Left colon (tissue), 2 donors: ENCODE results near the gene CCDC50. TPM values are rescaled to one million over a fixed set of nuclear protein-coding genes. Genes with fewer than 3 reads are reported as not detected.

Experiments used
- ATAC-seq: fragments of 200-7000 bp; cut with Tn5 transposase; one replicate; pipeline ENCODE4 v1.9.1; 2020; ENCODE audit warnings: mild to moderate bottlenecking, moderate library complexity
- DNase-seq, 2 donors: peaks; one replicate each; pipeline ENCODE4 v3.0.0-alpha.2; 2020
- intact Hi-C, 2 donors: fragments of 100-400 bp; cut with DNase I in 1 of 2; cut with micrococcal nuclease in 1 of 2; formaldehyde crosslinking; loops; one replicate each; pipeline versions ENCODE4 v1.11.2 to v1.14.0; 2022; cut with DNase I, micrococcal nuclease
- total RNA-seq, 2 donors: library from RNA; stranded (reverse); fragmentation: NEBNext Ultra II Directional; extraction: Animal tissue kit (Norgen Biotek cat#: 25700); gene quantifications; one replicate each; pipeline ENCODE4 v1.2.1, GENCODE V29; 2021
- donor health status: DM: no; HTN: no; CAD: no.
- donor health status: DM: yes; HTN: yes; CAD: no.

The CCDC50 gene
- total RNA-seq, 2 donors from 2014 or later = 46.5 to 53.7 TPM

DNA sequence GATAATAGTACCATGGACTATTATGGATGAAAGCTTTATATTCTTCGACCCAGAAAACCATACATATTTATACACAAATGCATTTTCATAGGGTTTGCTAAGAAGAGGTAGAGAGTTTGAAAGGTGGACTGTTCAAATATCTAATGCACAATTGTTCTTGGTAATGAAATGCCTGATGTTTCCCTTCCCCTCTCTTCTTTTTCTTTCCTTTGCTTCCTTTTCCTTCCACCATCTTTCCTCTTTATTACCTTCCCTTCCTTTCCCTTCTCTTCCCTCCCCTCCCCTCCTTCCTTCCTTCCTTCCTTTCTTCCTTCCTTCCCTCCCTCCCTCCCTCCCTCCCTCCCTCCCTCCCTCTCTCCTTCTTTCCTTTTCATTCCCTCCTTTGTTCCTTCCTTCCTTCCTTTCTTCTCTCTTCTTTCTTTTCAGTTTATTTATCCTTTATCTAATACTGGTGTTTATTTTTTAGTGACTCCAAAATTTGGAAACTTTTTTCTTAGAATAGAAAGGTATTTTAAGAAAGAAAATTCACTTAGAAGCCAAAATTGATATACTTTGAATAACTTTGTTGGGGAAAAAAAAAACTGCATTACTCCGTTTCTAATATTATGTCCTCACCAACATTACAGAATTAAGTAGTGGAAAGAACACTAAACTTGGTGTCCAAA, 109.1 kb downstream of the CCDC50 start:
- DNase-seq (no peak), ATAC-seq (no peak)
- intact Hi-C loops = no loop called here

- intact Hi-C loops = no loop called here
- ATAC-seq (no peak), DNase-seq (no peak)
Observed at GRCh38 chr3:191440532-191440931, 111.3 kb downstream of the CCDC50 start.

DNA sequence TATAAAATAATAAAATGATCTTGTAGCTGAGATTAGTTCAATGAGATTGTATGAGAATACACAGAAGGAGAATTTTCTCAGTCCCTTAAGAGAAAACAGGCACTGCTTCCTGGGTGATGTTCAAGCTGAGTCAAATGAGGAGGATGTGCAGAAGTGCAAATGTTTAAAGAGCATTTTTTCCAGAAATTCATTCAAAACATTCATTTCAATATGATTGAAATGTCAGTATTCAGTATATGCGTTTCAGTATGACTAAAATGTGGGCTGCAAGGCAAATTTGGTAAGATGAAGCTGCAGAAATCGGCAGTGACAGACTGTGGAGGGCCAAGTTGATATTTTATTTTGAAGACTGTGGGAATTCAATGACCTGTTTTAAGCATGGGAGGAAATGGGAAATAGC, 112.5 kb downstream of the CCDC50 start:
- intact Hi-C loops = no loop called here
- ATAC-seq (no peak), DNase-seq (no peak)

- no peak for DNase-seq
- no peak for ATAC-seq
- intact Hi-C loops = no loop called here
Observed at GRCh38 chr3:191444569-191444968, 115.4 kb downstream of the CCDC50 start.

Other genes with a start within 250 kb of the CCDC50 start
- gene OSTN, start 130.2 kb upstream of the CCDC50 start, total RNA-seq = not detected
- gene UTS2B, start 1.1 kb downstream of the CCDC50 start, total RNA-seq = not detected
- gene PYDC2, start 131.8 kb downstream of the CCDC50 start, total RNA-seq = not detected